OCI-M2 (cell line): ENCODE data around the gene FXYD2.
"Not testable (repeated sequence)": the region's sequence is repeated elsewhere in the genome, so short reads cannot be mapped to it uniquely, and the experiment has no call there.

Source experiments
- DNase-seq: peaks from one replicate; lab custom pipeline; 2025; ENCODE audit not compliant: unreplicated experiment; lab: John Stamatoyannopoulos, UW

Gene FXYD2

GRCh38 chr11:117824571-117825537 is at the start of gene FXYD2:
Gene FXYD2 (minus strand): TSS chr11:117824744. CDS start chr11:117824678, 66 bp downstream.
- no peak for DNase-seq

GRCh38 chr11:117873828-117874125 is 49.2 kb upstream of the FXYD2 start:
- DNase-seq: no peak

GRCh38 chr11:117872975-117873827 is 48.7 kb upstream of the FXYD2 start:
- DNase-seq: no peak

GRCh38 chr11:117872420-117872961 is 47.9 kb upstream of the FXYD2 start:
- no peak for DNase-seq

GRCh38 chr11:117871784-117872183 is 47.2 kb upstream of the FXYD2 start:
- DNase-seq: no peak

- DNase-seq: no peak
These were observed 46.6 kb upstream of the FXYD2 start for GRCh38 chr11:117871160-117871559.

GRCh38 chr11:117870103-117870952 is 45.8 kb upstream of the FXYD2 start:
- DNase-seq: no peak

- DNase-seq: no peak
These were observed 45.1 kb upstream of the FXYD2 start for GRCh38 chr11:117869604-117870003.

GRCh38 chr11:117868815-117869561 is 44.4 kb upstream of the FXYD2 start:
- no peak for DNase-seq

- no peak for DNase-seq
These were observed 43.5 kb upstream of the FXYD2 start for GRCh38 chr11:117868088-117868487.

- DNase-seq: no peak
These were observed 42.0 kb upstream of the FXYD2 start for GRCh38 chr11:117866526-117866925.

- DNase-seq: not testable (repeated sequence)
These were observed 41.0 kb upstream of the FXYD2 start for GRCh38 chr11:117865546-117865945.

- no peak for DNase-seq
These were observed 38.8 kb upstream of the FXYD2 start for GRCh38 chr11:117863383-117863782.

- DNase-seq: no peak
These were observed 38.2 kb upstream of the FXYD2 start for GRCh38 chr11:117862753-117863152.

GRCh38 chr11:117862019-117862725 is 37.6 kb upstream of the FXYD2 start:
- DNase-seq: no peak

- no peak for DNase-seq
These were observed 36.8 kb upstream of the FXYD2 start for GRCh38 chr11:117861151-117862018.

GRCh38 chr11:117860139-117860538 is 35.6 kb upstream of the FXYD2 start:
- no peak for DNase-seq

GRCh38 chr11:117859488-117860112 is 35.1 kb upstream of the FXYD2 start:
- DNase-seq: no peak
